ENCODE data around the gene ZNF605.

- no peak for TF ChIP-seq EZH2 (IDR thresholded peaks at IDR 0.05; ENCODE audit: borderline replicate concordance, insufficient read depth, low read depth, low read length, poor library complexity, severe bottlenecking)
- TF ChIP-seq CTCF (IDR thresholded peaks at IDR 0.05) = no peak
These were observed 68.4 kb downstream of the ZNF605 start, which contains the start of gene CHFR for GRCh38 chr12:132887513-132888351.

All from B cell (primary cell).